ENCODE data around the gene DIS3L.

Gene DIS3L

DNA sequence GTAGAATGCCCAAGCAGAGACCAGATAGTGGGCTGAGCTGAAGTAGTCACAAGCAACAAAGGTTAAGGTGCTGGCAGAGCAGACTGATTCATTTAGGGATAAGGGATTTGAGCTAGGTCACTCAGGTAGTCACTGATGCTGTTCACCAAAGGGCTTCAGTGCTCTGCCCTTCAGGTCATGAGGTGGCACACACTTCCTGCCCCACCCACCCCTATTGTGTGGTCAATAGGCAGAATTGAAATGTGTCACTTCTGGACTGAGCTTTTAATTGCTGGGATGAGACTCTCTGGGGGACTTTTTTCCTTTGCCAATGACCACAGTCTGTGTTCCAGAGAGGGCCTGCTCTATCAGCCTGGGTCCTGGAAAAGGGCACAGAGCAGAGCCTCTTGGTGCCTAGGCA lies 2.9 kb upstream of the DIS3L start:
- DNase-seq (ENCODE audit: low spot score): no peak
- Histone ChIP-seq H3K18ac (ENCODE audit: low read length) (no peak overlapping the region), H2BK120ac (ENCODE audit: low read depth, low read length) (no peak overlapping the region), H2BK5ac (ENCODE audit: low read length) (no peak overlapping the region), H4K8ac (ENCODE audit: low read depth, low read length) (no peak overlapping the region), H3K4ac (ENCODE audit: low read length) (no peak overlapping the region), H3K14ac (ENCODE audit: low read length) (no peak overlapping the region), H4K91ac (ENCODE audit: low read depth, low read length, poor library complexity) (no peak overlapping the region), H2AK5ac (ENCODE audit: low read depth, low read length) (no peak overlapping the region), H3K4me1 (ENCODE audit: control insufficient read depth in 2 of 2, insufficient read depth in 1 of 2, low read depth in 1 of 2, low read length in 2 of 2) (peaks cover 4 to 11% of the 10 kb centered on the region in 2 donors), H3K4me2 (ENCODE audit: insufficient read depth, low read length, poor library complexity, severe bottlenecking) (no peak overlapping the region), H2AFZ (ENCODE audit: low read length) (no peak overlapping the region), H3K27me3 (ENCODE audit: control insufficient read depth in 3 of 3, insufficient read depth in 3 of 3, low read depth in 1 of 3, low read length in 3 of 3) (peaks cover 0 to 2% (median 0%) of the 10 kb centered on the region in 3 experiments), H3K9ac (ENCODE audit: low read depth, low read length, poor library complexity) (no peak overlapping the region), H3K4me3 (ENCODE audit: low read length in 2 of 2) (no peak overlapping the region), H2BK15ac (ENCODE audit: low read length) (no peak overlapping the region), H3K23ac (ENCODE audit: low read depth, low read length, poor library complexity) (no peak overlapping the region), H3K36me3 (replicated peaks in 1 of 2; ENCODE audit: control insufficient read depth in 2 of 2, insufficient read depth in 2 of 2, low read length in 2 of 2) (peaks cover 0 to 5% of the 10 kb centered on the region in 2 donors), H3K27ac (replicated peaks; ENCODE audit: low read length) (no peak overlapping the region), H3K9me3 (replicated peaks in 1 of 2; ENCODE audit: control insufficient read depth in 2 of 2, insufficient read depth in 1 of 2, low read depth in 1 of 2, low read length in 2 of 2) (no peaks in the 10 kb centered on the region), H2BK12ac (ENCODE audit: low read length) (no peak overlapping the region), H3K79me1 (ENCODE audit: low read depth, low read length) (no peaks in the 10 kb centered on the region)

GRCh38 chr15:66291816-66292570 lies 1.4 kb upstream of the DIS3L start:
- peaks cover 0 to 2% (median 0%) of the 10 kb centered on the region in 3 experiments for H3K27me3 ChIP-seq (ENCODE audit: control insufficient read depth in 3 of 3, insufficient read depth in 3 of 3, low read depth in 1 of 3, low read length in 3 of 3)
- H3K23ac ChIP-seq (ENCODE audit: low read depth, low read length, poor library complexity): no peak overlapping the region
- H2BK5ac ChIP-seq (ENCODE audit: low read length): no peak overlapping the region
- H3K4ac ChIP-seq (ENCODE audit: low read length): no peak overlapping the region
- no CpG with 5 or more reads among the region's 6 CpGs for WGBS, 2 donors (ENCODE audit: extremely low coverage in 2 of 2, insufficient read length in 2 of 2, insufficient replicate concordance in 1 of 2)
- DNase-seq (ENCODE audit: low spot score): no peak
- no peak overlapping the region for H2AFZ ChIP-seq (ENCODE audit: low read length)
- no peak overlapping the region for H3K27ac ChIP-seq (replicated peaks; ENCODE audit: low read length)
- H2BK15ac ChIP-seq (ENCODE audit: low read length): no peak overlapping the region
- no peak overlapping the region for H3K4me2 ChIP-seq (ENCODE audit: insufficient read depth, low read length, poor library complexity, severe bottlenecking)
- H2BK120ac ChIP-seq (ENCODE audit: low read depth, low read length): no peak overlapping the region
- peaks cover 0 to 18% of the 10 kb centered on the region in 2 donors for H3K36me3 ChIP-seq (replicated peaks in 1 of 2; ENCODE audit: control insufficient read depth in 2 of 2, insufficient read depth in 2 of 2, low read length in 2 of 2)
- H3K9me3 ChIP-seq (replicated peaks in 1 of 2; ENCODE audit: control insufficient read depth in 2 of 2, insufficient read depth in 1 of 2, low read depth in 1 of 2, low read length in 2 of 2): no peaks in the 10 kb centered on the region
- no peak overlapping the region for H3K4me3 ChIP-seq (ENCODE audit: low read length in 2 of 2)
- no peak overlapping the region for H2BK12ac ChIP-seq (ENCODE audit: low read length)
- H4K8ac ChIP-seq (ENCODE audit: low read depth, low read length): no peak overlapping the region
- no peaks in the 10 kb centered on the region for H3K79me1 ChIP-seq (ENCODE audit: low read depth, low read length)
- H3K18ac ChIP-seq (ENCODE audit: low read length): no peak overlapping the region
- H3K9ac ChIP-seq (ENCODE audit: low read depth, low read length, poor library complexity): no peak overlapping the region
- no peak overlapping the region for H4K91ac ChIP-seq (ENCODE audit: low read depth, low read length, poor library complexity)
- H2AK5ac ChIP-seq (ENCODE audit: low read depth, low read length): no peak overlapping the region
- H3K4me1 ChIP-seq (ENCODE audit: control insufficient read depth in 2 of 2, insufficient read depth in 1 of 2, low read depth in 1 of 2, low read length in 2 of 2): peaks cover 4 to 12% of the 10 kb centered on the region in 2 donors
- no peak overlapping the region for H3K14ac ChIP-seq (ENCODE audit: low read length)

DNA sequence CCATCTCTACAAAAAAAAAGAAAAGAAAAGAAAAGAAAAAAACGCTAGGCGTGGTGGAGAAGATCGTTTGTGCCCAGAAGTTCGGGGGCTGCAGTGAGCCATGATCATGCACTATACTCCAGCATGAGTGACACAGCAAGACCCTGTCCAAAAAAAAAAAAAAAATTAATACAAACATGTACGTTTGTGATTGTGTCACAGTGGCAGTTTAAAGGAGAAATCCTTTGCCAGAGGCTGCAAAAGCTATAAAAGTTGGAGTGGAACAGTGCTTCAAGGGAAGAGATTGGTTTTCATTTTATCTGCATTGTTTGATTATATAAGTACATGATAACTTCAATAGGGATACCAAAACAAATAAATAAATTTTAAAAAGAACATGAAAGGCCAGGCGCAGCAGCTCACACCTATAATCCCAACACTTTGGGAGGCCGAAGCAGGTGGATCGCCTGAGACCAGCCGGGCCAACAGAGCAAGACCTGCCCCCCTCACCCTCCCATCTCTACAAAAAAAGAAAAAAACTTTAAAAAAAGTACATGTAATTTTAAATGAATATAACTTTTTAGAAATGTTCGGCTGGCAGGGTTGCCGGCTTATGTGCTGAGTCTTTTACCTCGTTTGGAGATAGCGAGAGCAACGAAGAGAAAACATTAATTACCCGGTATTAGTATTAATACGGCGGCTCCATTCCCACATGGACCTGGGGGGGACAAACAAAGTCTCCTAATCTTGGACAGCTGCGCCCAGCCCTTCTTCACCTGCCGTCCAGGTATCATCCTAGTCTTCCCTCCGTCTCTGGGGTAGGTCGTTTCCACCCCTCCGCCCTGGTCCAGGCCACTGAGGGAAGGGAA lies 573 bp upstream of the DIS3L start:
- no peak overlapping the region for H3K14ac ChIP-seq (ENCODE audit: low read length)

More for the DNA sequence above, 573 bp upstream of the DIS3L start:
- no peak overlapping the region for H2BK15ac ChIP-seq (ENCODE audit: low read length)
- peak overlapping the region; percentile 74 for H3K4me2 ChIP-seq (ENCODE audit: insufficient read depth, low read length, poor library complexity, severe bottlenecking)
- no peak overlapping the region for H2AK5ac ChIP-seq (ENCODE audit: low read depth, low read length)
- H3K9me3 ChIP-seq (replicated peaks in 1 of 2; ENCODE audit: control insufficient read depth in 2 of 2, insufficient read depth in 1 of 2, low read depth in 1 of 2, low read length in 2 of 2): no peaks in the 10 kb centered on the region
- H3K4me3 ChIP-seq (ENCODE audit: low read length in 2 of 2): peak overlapping the region; percentile 54 to 88
- no peak overlapping the region for H2BK12ac ChIP-seq (ENCODE audit: low read length)
- H2AFZ ChIP-seq (ENCODE audit: low read length): peak overlapping the region; percentile 97
- H3K27ac ChIP-seq (replicated peaks; ENCODE audit: low read length): no peak overlapping the region
- H3K36me3 ChIP-seq (replicated peaks in 1 of 2; ENCODE audit: control insufficient read depth in 2 of 2, insufficient read depth in 2 of 2, low read length in 2 of 2): peaks cover 0 to 26% of the 10 kb centered on the region in 2 donors
- no peak overlapping the region for H3K9ac ChIP-seq (ENCODE audit: low read depth, low read length, poor library complexity)
- H3K23ac ChIP-seq (ENCODE audit: low read depth, low read length, poor library complexity): peak overlapping the region; percentile 92
- peak overlapping the region; percentile 90 for H2BK120ac ChIP-seq (ENCODE audit: low read depth, low read length)
- H4K8ac ChIP-seq (ENCODE audit: low read depth, low read length): no peak overlapping the region
- H3K18ac ChIP-seq (ENCODE audit: low read length): peak overlapping the region; percentile 95
- H3K27me3 ChIP-seq (ENCODE audit: control insufficient read depth in 3 of 3, insufficient read depth in 3 of 3, low read depth in 1 of 3, low read length in 3 of 3): peaks cover 0 to 2% (median 0%) of the 10 kb centered on the region in 3 experiments
- H3K79me1 ChIP-seq (ENCODE audit: low read depth, low read length): no peaks in the 10 kb centered on the region
- no peak overlapping the region for H4K91ac ChIP-seq (ENCODE audit: low read depth, low read length, poor library complexity)
- DNase-seq (ENCODE audit: low spot score): no peak
- H3K4ac ChIP-seq (ENCODE audit: low read length): no peak overlapping the region
- H3K4me1 ChIP-seq (ENCODE audit: control insufficient read depth in 2 of 2, insufficient read depth in 1 of 2, low read depth in 1 of 2, low read length in 2 of 2): peaks cover 4 to 12% of the 10 kb centered on the region in 2 donors
- H2BK5ac ChIP-seq (ENCODE audit: low read length): no peak overlapping the region
- no CpG with 5 or more reads among the region's 22 CpGs for WGBS, 2 donors (ENCODE audit: extremely low coverage in 2 of 2, insufficient read length in 2 of 2, insufficient replicate concordance in 1 of 2)

All from neuronal stem cell (in vitro differentiated cells).